Gastroesophageal sphincter (tissue), 3 donors: ENCODE data around the gene HMSD.

Experiments
- CTCF ChIP-seq, 4 experiments: fragments of 200-600 bp in 2 of 4; fragments of 450-650 bp in 2 of 4; sonication (generic) in 1 of 4; IDR thresholded peaks; one replicate each; pipeline ENCODE4 v1.5.1; 2017 to 2019; ENCODE audit warnings: antibody characterized with exemption in 4 of 4, mild to moderate bottlenecking in 2 of 4, moderate library complexity in 2 of 4
- EP300 ChIP-seq: sonication (generic); formaldehyde crosslinking; IDR thresholded peaks from one replicate; pipeline ENCODE4 v1.6.1; 2017; ENCODE audit warnings: antibody characterized with exemption, mild to moderate bottlenecking
- POLR2A ChIP-seq, 2 donors: fragments of 450-650 bp; IDR thresholded peaks; one replicate each; pipeline ENCODE4 v1.6.1; 2017; ENCODE audit warnings: antibody characterized with exemption in 2 of 2, mild to moderate bottlenecking in 2 of 2, moderate library complexity in 1 of 2

- TF ChIP-seq CTCF (IDR thresholded peaks at IDR 0.05), result no peak
- no peak for TF ChIP-seq POLR2A (IDR thresholded peaks at IDR 0.05)
- TF ChIP-seq EP300, result no peak
Measured at GRCh38 chr18:63917817-63918216, 31.3 kb upstream of the HMSD start.
